DMS 273 (cell line): ENCODE results near the gene FJX1.

Source experiments
- DNase-seq: peaks from one replicate; lab custom pipeline; 2025; ENCODE audit not compliant: unreplicated experiment; lab: John Stamatoyannopoulos, UW

The FJX1 gene

GRCh38 chr11:35605706-35606105, 12.6 kb upstream of the FJX1 start:
- DNase-seq, result no peak

- no peak for DNase-seq
These were observed 12.1 kb upstream of the FJX1 start for GRCh38 chr11:35606206-35606605.

- DNase-seq, result no peak
These were observed 9.8 kb upstream of the FJX1 start for GRCh38 chr11:35608502-35608901.

- DNase-seq, result no peak
These were observed 8.6 kb upstream of the FJX1 start for GRCh38 chr11:35609656-35610055.

- DNase-seq, result no peak
These were observed 7.6 kb upstream of the FJX1 start for GRCh38 chr11:35610631-35611030.

- no peak for DNase-seq
These were observed 6.5 kb upstream of the FJX1 start for GRCh38 chr11:35611741-35612140.

GRCh38 chr11:35614939-35615569, 3.2 kb upstream of the FJX1 start:
- DNase-seq, result peak; percentile 1

- peak; percentile 73 for DNase-seq
These were observed 2.0 kb upstream of the FJX1 start for GRCh38 chr11:35615921-35616900.

GRCh38 chr11:35617316-35617686, 959 bp upstream of the FJX1 start:
- DNase-seq, result no peak

GRCh38 chr11:35618497-35619115, 346 bp downstream of the FJX1 start:
- peak; percentile 74 for DNase-seq

- peak; percentile 74 for DNase-seq
These were observed 1.0 kb downstream of the FJX1 start for GRCh38 chr11:35619116-35619854.

GRCh38 chr11:35619855-35620640, 1.8 kb downstream of the FJX1 start:
- DNase-seq, result peak; percentile 58

GRCh38 chr11:35620795-35621194, 2.5 kb downstream of the FJX1 start:
- DNase-seq, result no peak

GRCh38 chr11:35621620-35622019, 3.4 kb downstream of the FJX1 start:
- DNase-seq, result no peak

- peak; percentile 3 for DNase-seq
These were observed 3.8 kb downstream of the FJX1 start for GRCh38 chr11:35622070-35622469.

GRCh38 chr11:35623621-35624168, 5.4 kb downstream of the FJX1 start:
- DNase-seq, result peak; percentile 29

GRCh38 chr11:35624316-35624715, 6.1 kb downstream of the FJX1 start:
- no peak for DNase-seq

- no peak for DNase-seq
These were observed 6.5 kb downstream of the FJX1 start for GRCh38 chr11:35624781-35625180.

- DNase-seq, result no peak
These were observed 8.2 kb downstream of the FJX1 start for GRCh38 chr11:35626501-35626900.

- no peak for DNase-seq
These were observed 11.3 kb downstream of the FJX1 start for GRCh38 chr11:35629511-35629910.
